ENCODE data around the gene EPN3.

The EPN3 gene

DNA sequence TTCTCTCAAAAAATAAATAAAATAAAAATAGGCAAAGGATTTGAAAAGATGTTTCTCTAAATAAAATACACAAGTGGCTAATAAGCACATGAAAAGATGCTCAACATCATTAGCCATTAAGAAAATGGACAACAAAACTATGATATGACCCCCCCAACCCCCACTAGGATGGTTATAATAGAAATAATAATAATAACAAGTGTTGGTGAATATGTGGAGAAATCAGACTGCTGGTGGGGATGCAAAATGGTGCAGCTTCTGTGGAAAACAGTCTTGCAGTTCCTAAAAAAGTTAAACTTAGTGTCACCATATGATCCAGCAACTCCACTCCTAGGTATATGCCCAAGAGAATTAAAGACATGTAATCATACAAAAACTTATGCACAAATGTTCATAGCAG, 33.3 kb upstream of the EPN3 start:
- no peak overlapping the region for H3K27ac ChIP-seq (ENCODE audit: low read length, poor library complexity, severe bottlenecking)
- H3K14ac ChIP-seq (ENCODE audit: low read length in 2 of 2), result no peak overlapping the region
- no peak overlapping the region for H3K18ac ChIP-seq (ENCODE audit: low read depth in 1 of 2, low read length in 2 of 2)
- no peaks in the 10 kb centered on the region for H3K36me3 ChIP-seq (ENCODE audit: control insufficient read depth in 1 of 2, insufficient read depth in 2 of 2, low read depth in 1 of 2, low read length in 2 of 2)
- H3K9me3 ChIP-seq (ENCODE audit: control insufficient read depth, low read length), result no peaks in the 10 kb centered on the region
- no peak overlapping the region for H2BK12ac ChIP-seq (ENCODE audit: low read length in 2 of 2)
- no peak overlapping the region for H3K9ac ChIP-seq (ENCODE audit: low read length)
- H3K4ac ChIP-seq (ENCODE audit: low read depth in 1 of 2, low read length in 2 of 2), result no peak overlapping the region
- no peak overlapping the region for H3K4me3 ChIP-seq (ENCODE audit: insufficient read depth in 1 of 2, low read depth in 1 of 2, low read length in 2 of 2)
- no peaks in the 10 kb centered on the region for H3K79me1 ChIP-seq (replicated peaks; ENCODE audit: low read length, poor library complexity, severe bottlenecking)
- no peak overlapping the region for H2BK120ac ChIP-seq (ENCODE audit: low read depth, low read length)
- H3K4me2 ChIP-seq (ENCODE audit: low read length, poor library complexity, severe bottlenecking), result no peak overlapping the region
- DNase-seq, result no peak
- no peak overlapping the region for H2BK5ac ChIP-seq (ENCODE audit: low read depth, low read length, poor library complexity, severe bottlenecking)
- peaks cover 10% of the 10 kb centered on the region for H3K4me1 ChIP-seq (ENCODE audit: control insufficient read depth, insufficient read depth, low read depth, low read length)
- no peak overlapping the region for H2AFZ ChIP-seq (ENCODE audit: low read depth, low read length)
- H3K23ac ChIP-seq (ENCODE audit: low read length in 2 of 2), result no peak overlapping the region
- H4K8ac ChIP-seq (ENCODE audit: low read length), result no peak overlapping the region
- no peak overlapping the region for H4K91ac ChIP-seq (ENCODE audit: low read length)
- H3K27me3 ChIP-seq (ENCODE audit: control insufficient read depth in 1 of 2, insufficient read depth in 1 of 2, low read length in 2 of 2), result no peaks in the 10 kb centered on the region
- no peak overlapping the region for H2AK5ac ChIP-seq (ENCODE audit: low read length, severe bottlenecking)
- H2BK15ac ChIP-seq (ENCODE audit: low read depth, poor library complexity, severe bottlenecking), result no peak overlapping the region

DNA sequence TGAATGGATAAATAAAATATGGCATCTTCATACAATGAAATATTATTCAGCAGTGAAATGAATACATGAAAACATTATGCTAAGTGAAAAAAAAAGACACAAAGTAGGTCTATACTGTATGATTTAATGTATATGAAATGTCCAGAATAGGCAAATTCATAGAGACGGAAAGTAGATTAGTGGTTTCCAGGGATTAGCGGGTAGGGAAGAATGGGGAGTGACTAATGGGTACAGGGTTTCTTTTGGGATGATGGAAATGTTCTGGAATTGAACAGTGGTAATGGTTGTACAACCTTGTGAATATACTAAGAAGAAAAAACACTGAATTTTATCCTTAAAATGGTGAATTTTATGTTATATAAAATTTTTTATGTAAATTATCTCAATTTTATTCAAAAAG, 32.8 kb upstream of the EPN3 start:
- no peak overlapping the region for H3K27ac ChIP-seq (ENCODE audit: low read length, poor library complexity, severe bottlenecking)
- no peak overlapping the region for H2BK15ac ChIP-seq (ENCODE audit: low read depth, poor library complexity, severe bottlenecking)
- no peak for DNase-seq
- no peaks in the 10 kb centered on the region for H3K79me1 ChIP-seq (replicated peaks; ENCODE audit: low read length, poor library complexity, severe bottlenecking)
- no peak overlapping the region for H3K14ac ChIP-seq (ENCODE audit: low read length in 2 of 2)
- no peak overlapping the region for H4K91ac ChIP-seq (ENCODE audit: low read length)
- no peaks in the 10 kb centered on the region for H3K36me3 ChIP-seq (ENCODE audit: control insufficient read depth in 1 of 2, insufficient read depth in 2 of 2, low read depth in 1 of 2, low read length in 2 of 2)
- 96% methylated on average over 2 of the region's 2 CpGs for WGBS
- H3K27me3 ChIP-seq (ENCODE audit: control insufficient read depth in 1 of 2, insufficient read depth in 1 of 2, low read length in 2 of 2), result no peaks in the 10 kb centered on the region
- H3K18ac ChIP-seq (ENCODE audit: low read depth in 1 of 2, low read length in 2 of 2), result no peak overlapping the region
- H3K4me2 ChIP-seq (ENCODE audit: low read length, poor library complexity, severe bottlenecking), result no peak overlapping the region
- H2BK120ac ChIP-seq (ENCODE audit: low read depth, low read length), result no peak overlapping the region
- H2AFZ ChIP-seq (ENCODE audit: low read depth, low read length), result no peak overlapping the region
- H2AK5ac ChIP-seq (ENCODE audit: low read length, severe bottlenecking), result no peak overlapping the region
- no peak overlapping the region for H3K4me3 ChIP-seq (ENCODE audit: insufficient read depth in 1 of 2, low read depth in 1 of 2, low read length in 2 of 2)
- H2BK5ac ChIP-seq (ENCODE audit: low read depth, low read length, poor library complexity, severe bottlenecking), result no peak overlapping the region
- H3K4me1 ChIP-seq (ENCODE audit: control insufficient read depth, insufficient read depth, low read depth, low read length), result peaks cover 12% of the 10 kb centered on the region
- no peak overlapping the region for H3K23ac ChIP-seq (ENCODE audit: low read length in 2 of 2)
- no peak overlapping the region for H3K4ac ChIP-seq (ENCODE audit: low read depth in 1 of 2, low read length in 2 of 2)
- H4K8ac ChIP-seq (ENCODE audit: low read length), result no peak overlapping the region
- no peak overlapping the region for H3K9ac ChIP-seq (ENCODE audit: low read length)
- H3K9me3 ChIP-seq (ENCODE audit: control insufficient read depth, low read length), result no peaks in the 10 kb centered on the region
- no peak overlapping the region for H2BK12ac ChIP-seq (ENCODE audit: low read length in 2 of 2)

DNA sequence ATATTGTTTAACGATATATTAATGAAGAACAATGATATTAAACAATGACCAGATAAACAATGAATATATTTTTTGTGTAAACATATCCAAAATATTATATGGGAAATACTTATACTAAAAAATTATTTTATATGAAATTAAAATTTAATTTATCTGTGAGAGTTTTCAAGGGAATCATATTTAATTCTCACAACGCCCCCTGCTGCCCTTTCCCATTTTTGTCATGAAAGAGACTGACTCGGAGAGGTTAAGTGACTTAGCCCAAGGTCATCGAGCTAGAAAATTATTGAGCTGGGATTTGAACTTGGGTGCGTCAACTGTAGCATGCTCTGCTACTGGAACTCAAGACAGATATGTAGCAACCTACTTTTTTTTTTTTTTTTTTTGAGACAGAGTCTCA, 31.5 kb upstream of the EPN3 start:
- no peak for DNase-seq
- H3K4me3 ChIP-seq (ENCODE audit: insufficient read depth in 1 of 2, low read depth in 1 of 2, low read length in 2 of 2), result no peak overlapping the region
- H3K4ac ChIP-seq (ENCODE audit: low read depth in 1 of 2, low read length in 2 of 2), result no peak overlapping the region
- H3K9me3 ChIP-seq (ENCODE audit: control insufficient read depth, low read length), result no peaks in the 10 kb centered on the region
- H3K18ac ChIP-seq (ENCODE audit: low read depth in 1 of 2, low read length in 2 of 2), result no peak overlapping the region
- no peaks in the 10 kb centered on the region for H3K79me1 ChIP-seq (replicated peaks; ENCODE audit: low read length, poor library complexity, severe bottlenecking)
- H2BK5ac ChIP-seq (ENCODE audit: low read depth, low read length, poor library complexity, severe bottlenecking), result no peak overlapping the region
- no peak overlapping the region for H4K8ac ChIP-seq (ENCODE audit: low read length)
- no peak overlapping the region for H3K27ac ChIP-seq (ENCODE audit: low read length, poor library complexity, severe bottlenecking)
- no peak overlapping the region for H3K23ac ChIP-seq (ENCODE audit: low read length in 2 of 2)
- no peak overlapping the region for H3K9ac ChIP-seq (ENCODE audit: low read length)
- H2AK5ac ChIP-seq (ENCODE audit: low read length, severe bottlenecking), result no peak overlapping the region
- no peak overlapping the region for H3K4me2 ChIP-seq (ENCODE audit: low read length, poor library complexity, severe bottlenecking)
- peaks cover 12% of the 10 kb centered on the region for H3K4me1 ChIP-seq (ENCODE audit: control insufficient read depth, insufficient read depth, low read depth, low read length)
- H4K91ac ChIP-seq (ENCODE audit: low read length), result no peak overlapping the region
- H2AFZ ChIP-seq (ENCODE audit: low read depth, low read length), result no peak overlapping the region
- WGBS, result 61% methylated on average over 3 of the region's 5 CpGs
- no peaks in the 10 kb centered on the region for H3K36me3 ChIP-seq (ENCODE audit: control insufficient read depth in 1 of 2, insufficient read depth in 2 of 2, low read depth in 1 of 2, low read length in 2 of 2)
- H3K27me3 ChIP-seq (ENCODE audit: control insufficient read depth in 1 of 2, insufficient read depth in 1 of 2, low read length in 2 of 2), result peaks cover 0 to under 1% of the 10 kb centered on the region in 2 experiments
- H2BK15ac ChIP-seq (ENCODE audit: low read depth, poor library complexity, severe bottlenecking), result no peak overlapping the region
- no peak overlapping the region for H2BK120ac ChIP-seq (ENCODE audit: low read depth, low read length)
- no peak overlapping the region for H2BK12ac ChIP-seq (ENCODE audit: low read length in 2 of 2)
- H3K14ac ChIP-seq (ENCODE audit: low read length in 2 of 2), result no peak overlapping the region

DNA sequence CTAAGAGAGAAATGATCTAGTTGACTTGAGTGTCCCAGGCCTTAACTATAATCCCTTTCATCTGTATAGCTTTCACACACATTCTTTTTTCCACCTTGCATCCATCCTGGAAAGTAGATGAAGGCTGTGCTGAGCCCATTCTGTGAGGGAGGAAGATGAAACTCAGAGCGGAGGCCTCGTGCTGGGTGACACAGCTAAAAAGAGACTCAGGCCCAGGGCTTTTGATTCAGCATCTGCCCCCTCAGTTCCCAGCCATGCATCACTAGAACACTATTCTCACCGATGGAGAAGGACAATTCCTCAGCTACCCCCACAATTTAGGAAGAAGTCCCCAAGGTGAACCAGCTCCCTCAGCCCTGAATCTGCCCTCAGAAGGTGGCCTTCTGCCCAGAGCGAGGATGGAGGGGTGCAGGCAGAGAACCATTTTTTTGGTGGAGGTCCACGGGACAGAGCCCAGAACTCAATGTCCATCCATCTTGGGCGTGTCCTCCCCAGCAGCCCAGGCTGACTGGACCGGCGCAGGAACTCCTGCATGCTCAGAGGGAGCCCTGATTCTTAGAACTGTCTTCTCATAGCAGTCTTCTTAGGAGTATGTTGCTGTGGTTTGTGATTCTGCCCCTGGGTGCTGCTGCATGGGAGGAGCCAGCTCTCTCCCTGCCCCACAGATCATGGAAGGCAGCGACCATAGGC, 30.1 kb upstream of the EPN3 start:
- no peak overlapping the region for H2AFZ ChIP-seq (ENCODE audit: low read depth, low read length)
- no peak overlapping the region for H3K14ac ChIP-seq (ENCODE audit: low read length in 2 of 2)
- DNase-seq, result no peak
- H2BK5ac ChIP-seq (ENCODE audit: low read depth, low read length, poor library complexity, severe bottlenecking), result no peak overlapping the region
- no peak overlapping the region for H3K27ac ChIP-seq (ENCODE audit: low read length, poor library complexity, severe bottlenecking)
- H2AK5ac ChIP-seq (ENCODE audit: low read length, severe bottlenecking), result no peak overlapping the region
- 94% methylated on average over 9 of the region's 9 CpGs for WGBS
- no peak overlapping the region for H3K9ac ChIP-seq (ENCODE audit: low read length)
- no peak overlapping the region for H2BK12ac ChIP-seq (ENCODE audit: low read length in 2 of 2)
- no peak overlapping the region for H4K91ac ChIP-seq (ENCODE audit: low read length)
- H3K18ac ChIP-seq (ENCODE audit: low read depth in 1 of 2, low read length in 2 of 2), result no peak overlapping the region
- H3K4me3 ChIP-seq (ENCODE audit: insufficient read depth in 1 of 2, low read depth in 1 of 2, low read length in 2 of 2), result no peak overlapping the region
- peaks cover 0 to 4% of the 10 kb centered on the region in 2 experiments for H3K27me3 ChIP-seq (ENCODE audit: control insufficient read depth in 1 of 2, insufficient read depth in 1 of 2, low read length in 2 of 2)
- no peak overlapping the region for H3K4me2 ChIP-seq (ENCODE audit: low read length, poor library complexity, severe bottlenecking)
- no peaks in the 10 kb centered on the region for H3K9me3 ChIP-seq (ENCODE audit: control insufficient read depth, low read length)
- no peak overlapping the region for H3K4ac ChIP-seq (ENCODE audit: low read depth in 1 of 2, low read length in 2 of 2)
- H3K36me3 ChIP-seq (ENCODE audit: control insufficient read depth in 1 of 2, insufficient read depth in 2 of 2, low read depth in 1 of 2, low read length in 2 of 2), result no peaks in the 10 kb centered on the region
- no peak overlapping the region for H2BK120ac ChIP-seq (ENCODE audit: low read depth, low read length)
- H3K23ac ChIP-seq (ENCODE audit: low read length in 2 of 2), result no peak overlapping the region
- H4K8ac ChIP-seq (ENCODE audit: low read length), result no peak overlapping the region
- H3K4me1 ChIP-seq (ENCODE audit: control insufficient read depth, insufficient read depth, low read depth, low read length), result peaks cover 12% of the 10 kb centered on the region
- H2BK15ac ChIP-seq (ENCODE audit: low read depth, poor library complexity, severe bottlenecking), result no peak overlapping the region
- H3K79me1 ChIP-seq (replicated peaks; ENCODE audit: low read length, poor library complexity, severe bottlenecking), result no peaks in the 10 kb centered on the region

Measured in mesenchymal stem cell (in vitro differentiated cells and primary cell).